HepG2 (cell line): Measurements from ENCODE around the gene PPP1R16B. TPM values are rescaled to one million over a fixed set of nuclear protein-coding genes. Genes with fewer than 3 reads are reported as not detected.

Experiments used
- ATAC-seq: fragments of 200-7000 bp; cut with Tn5 transposase; 3 replicates; pipeline ENCODE4 v1.9.1; 2020; ENCODE audit warnings: mild to moderate bottlenecking, moderate library complexity
- BruUV-seq: library from RNA; stranded (reverse); fragments of 400-500 nt; replicated peaks from 2 replicates; lab custom pipeline; 2021; lab: Mats Ljungman, UMichigan
- CTCF ChIA-PET: fragments of 300-600 bp; formaldehyde crosslinking; extraction: SDS; loops from one replicate; lab custom pipeline; 2021; ENCODE audit warnings: low total read pairs, inconsistent platforms, low intra/inter-chr PET ratio; lab: Yijun Ruan, JAX
- POLR2A ChIA-PET: fragments of 350-600 bp; sonication (Branson Sonifier 250); formaldehyde crosslinking; loops from one replicate; lab custom pipeline; 2020; ENCODE audit warnings: antibody characterized with exemption, inconsistent platforms; lab: Yijun Ruan, JAX
- DNase-seq: peaks from one replicate; pipeline ENCODE4 v3.0.0-alpha.2; 2015; ENCODE audit warnings: low spot score
- FAIRE-seq: peaks from 3 replicates; lab custom pipeline; 2011; peaks lifted over from hg19 to GRCh38; lab: Jason Lieb, UNC
- H2AFZ ChIP-seq: one replicate; pipeline ENCODE4 v1.6.1; 2011; ENCODE audit warnings: low read length, inconsistent platforms
- H3K27ac ChIP-seq: fragments of 300-600 bp; 3 replicates; pipeline ENCODE4 v1.8.0; 2011; ENCODE audit warnings: mixed run types, mild to moderate bottlenecking, mixed read lengths, low read length, inconsistent platforms; ENCODE audit not compliant: insufficient read depth; ENCODE audit errors: extremely low read length
- H3K27me3 ChIP-seq, 2 experiments: fragments of 200-600 bp in 1 of 2; 2 replicates in 1 of 2; 3 replicates in 1 of 2; pipeline versions ENCODE4 v1.6.0 to v1.8.0; 2011; ENCODE audit warnings: low read length in 2 of 2, mild to moderate bottlenecking in 2 of 2, moderate library complexity in 2 of 2, inconsistent platforms in 1 of 2; ENCODE audit not compliant: insufficient read depth in 2 of 2, control insufficient read depth in 1 of 2
- H3K36me3 ChIP-seq, 2 experiments: fragments of 200-600 bp in 1 of 2; replicated peaks in 1 of 2; 2 replicates in 1 of 2; 3 replicates in 1 of 2; pipeline versions ENCODE4 v1.5.1 to v1.8.0; 2011; ENCODE audit warnings: low read length in 2 of 2, inconsistent platforms in 1 of 2; ENCODE audit not compliant: insufficient read depth in 2 of 2, control insufficient read depth in 1 of 2
- H3K4me1 ChIP-seq: 2 replicates; pipeline ENCODE4 v1.5.1; 2012; ENCODE audit warnings: low read length, inconsistent platforms; ENCODE audit not compliant: insufficient read depth
- H3K4me2 ChIP-seq: 2 replicates; pipeline ENCODE4 v1.6.0; 2011; ENCODE audit warnings: low read depth, low read length, inconsistent platforms
- H3K4me3 ChIP-seq, 3 experiments: fragments of 200-600 bp in 1 of 3; sonication (generic), shearing (Covaris generic) in 1 of 3; replicated peaks in 1 of 3; 2 replicates each; pipeline ENCODE4 v1.5.1; 2011 to 2016; ENCODE audit warnings: low read length in 3 of 3, inconsistent platforms in 2 of 3, low read depth in 2 of 3, mild to moderate bottlenecking in 2 of 3, control low read depth in 1 of 3, mixed read lengths in 1 of 3; ENCODE audit not compliant: insufficient read depth in 1 of 3
- H3K79me2 ChIP-seq: one replicate; pipeline ENCODE4 v1.6.1; 2011; ENCODE audit warnings: low read length, inconsistent platforms; ENCODE audit not compliant: insufficient read depth
- H3K9ac ChIP-seq: 2 replicates; pipeline ENCODE4 v1.6.0; 2011; ENCODE audit warnings: mild to moderate bottlenecking, low read depth, low read length, inconsistent platforms; ENCODE audit not compliant: insufficient read depth
- H3K9me3 ChIP-seq: 2 replicates; pipeline ENCODE4 v1.5.1; 2012; ENCODE audit warnings: mild to moderate bottlenecking, low read length
- H4K20me1 ChIP-seq: 2 replicates; pipeline ENCODE4 v1.6.0; 2011; ENCODE audit warnings: inconsistent platforms, mild to moderate bottlenecking, low read length, moderate library complexity; ENCODE audit not compliant: insufficient read depth
- ATF6 ChIP-seq: sonication (generic); formaldehyde crosslinking; conservative IDR thresholded peaks from 2 replicates; pipeline ENCODE4 v1.4.0; 2020; ENCODE audit warnings: missing genetic modification reagents
- DRAP1 ChIP-seq: IDR thresholded peaks from 2 replicates; pipeline ENCODE4 v1.6.1; 2016; ENCODE audit warnings: missing genetic modification reagents, missing compliant biosample characterization
- FOXA3 ChIP-seq: IDR thresholded peaks from 2 replicates; pipeline ENCODE4 v1.6.1; 2016; ENCODE audit warnings: missing genetic modification reagents, missing compliant biosample characterization
- FOXO1 ChIP-seq: sonication (generic); formaldehyde crosslinking; IDR thresholded peaks from 2 replicates; pipeline ENCODE4 v1.4.0; 2020; ENCODE audit warnings: missing genetic modification reagents
- NR2F1 ChIP-seq, 2 experiments: fragments of 450-650 bp in 1 of 2; formaldehyde crosslinking in 1 of 2; IDR thresholded peaks; 2 replicates each; pipeline versions ENCODE4 v1.5.0 to v1.6.1; 2016 to 2020; ENCODE audit warnings: mild to moderate bottlenecking in 1 of 2, missing compliant biosample characterization in 1 of 2, missing genetic modification reagents in 1 of 2, moderate library complexity in 1 of 2
- PLRG1 ChIP-seq: fragments of 450-650 bp; conservative IDR thresholded peaks from 2 replicates; pipeline ENCODE4 v1.6.1; 2016
- RXRB ChIP-seq: IDR thresholded peaks from 2 replicates; pipeline ENCODE4 v1.6.1; 2016; ENCODE audit warnings: borderline replicate concordance, missing genetic modification reagents, missing compliant biosample characterization
- TRIM22 ChIP-seq: fragments of 450-650 bp; IDR thresholded peaks from 2 replicates; pipeline ENCODE4 v1.6.1; 2017
- XRCC5 ChIP-seq: fragments of 200-400 bp; formaldehyde crosslinking; optimal IDR thresholded peaks from 2 replicates; pipeline ENCODE3; 2017; ENCODE audit warnings: mild to moderate bottlenecking, low read length
- ZHX2 ChIP-seq, 2 experiments: sonication (generic) in 1 of 2; formaldehyde crosslinking in 1 of 2; IDR thresholded peaks; 2 replicates each; pipeline versions ENCODE4 v1.6.1 to v1.9.0; 2014 to 2022; ENCODE audit warnings: antibody characterized with exemption in 1 of 2, borderline replicate concordance in 1 of 2, inconsistent platforms in 1 of 2, low read depth in 1 of 2, missing genetic modification reagents in 1 of 2
- ZKSCAN8 ChIP-seq: IDR thresholded peaks from 2 replicates; pipeline ENCODE4 v1.6.1; 2016; ENCODE audit warnings: borderline replicate concordance, missing genetic modification reagents, missing compliant biosample characterization
- ZNF263 ChIP-seq: sonication (generic); formaldehyde crosslinking; IDR thresholded peaks from 2 replicates; pipeline ENCODE4 v1.4.0; 2020; ENCODE audit warnings: missing genetic modification reagents
- ZNF274 ChIP-seq: sonication (generic); formaldehyde crosslinking; IDR thresholded peaks from 2 replicates; pipeline ENCODE4 v1.5.1; 2020; ENCODE audit warnings: mild to moderate bottlenecking, missing genetic modification reagents
- ZNF44 ChIP-seq: sonication (generic); formaldehyde crosslinking; IDR thresholded peaks from 2 replicates; pipeline ENCODE4 v1.5.1; 2020; ENCODE audit warnings: mild to moderate bottlenecking, missing genetic modification reagents
- ZNF772 ChIP-seq: sonication (generic); formaldehyde crosslinking; IDR thresholded peaks from 2 replicates; pipeline ENCODE4 v1.5.0; 2020; ENCODE audit warnings: mild to moderate bottlenecking, missing genetic modification reagents
- WGBS: methylation state at CpG from one replicate; pipeline ENCODE4 v1.1.6; 2017; ENCODE audit warnings: low lambda C conversion rate; 5-methylcytosine and 5-hydroxymethylcytosine counted together
- in situ Hi-C: cut with HindIII; loops from 2 replicates; pipeline ENCODE4 v1.10.0; 2017; ENCODE audit warnings: low pct_unique_long_range_greater_than_20kb; ENCODE audit not compliant: extremely low pct_ligation_motif_present
- intact Hi-C: fragments of 100-400 bp; cut with micrococcal nuclease; formaldehyde crosslinking; loops from one replicate; pipeline ENCODE4 v1.10.0; 2022; ENCODE audit not compliant: unreplicated experiment
- polyA plus RNA-seq, 8 experiments: library from polyadenylated mRNA; depleted of rRNA in 3 of 8; stranded (reverse) in 7 of 8; unstranded in 1 of 8; fragments of >200 nt; fragmentation: Illumina TruSeq in 4 of 8; extraction: Trizol in 4 of 8; gene quantifications; 2 replicates each; pipeline versions ENCODE4 v1.2.1 to v1.2.3, GENCODE V29; 2011 to 2016; ENCODE audit warnings: low read depth in 4 of 8, missing spikeins in 1 of 8, mixed read lengths in 1 of 8; ENCODE audit not compliant: insufficient read depth in 1 of 8
- total RNA-seq, 5 experiments: library from RNA; depleted of rRNA; stranded (reverse); fragments of >200 nt; fragmentation: Illumina TruSeq; extraction: Trizol; gene quantifications; 2 replicates each; pipeline ENCODE4 v1.2.3, GENCODE V29; 2016; ENCODE audit warnings: low read depth in 1 of 5

PPP1R16B gene
- total and polyA plus RNA-seq, 2 of the 13 experiments (the other 11 are each of a cell fraction or from before 2014, with no cell fraction given): 0.02 to 0.11 TPM

- H3K27me3 ChIP-seq: peaks cover 0 to 16% of the 10 kb centered on the region in 2 experiments; a peak in 3 of 5 replicates
- H3K9ac ChIP-seq: no peak overlapping the region
- H3K9me3 ChIP-seq: no peaks in the 10 kb centered on the region
- DNase-seq (no peak), ATAC-seq (no peak), FAIRE-seq (no peak)
- intact Hi-C loops (no loop called here), in situ Hi-C loops (no loop called here)
- H3K4me3 ChIP-seq: no peak overlapping the region
- no peak overlapping the region for H3K27ac ChIP-seq
- ChIA-PET POLR2A (no interaction called here), CTCF (no interaction called here)
- H2AFZ ChIP-seq: no peak overlapping the region
- H3K36me3 ChIP-seq: no peaks in the 10 kb centered on the region
- peaks cover 13% of the 10 kb centered on the region for H3K4me1 ChIP-seq
- H4K20me1 ChIP-seq: no peaks in the 10 kb centered on the region
- H3K79me2 ChIP-seq: no peaks in the 10 kb centered on the region
- no TSS peak for BruUV-seq
- H3K4me2 ChIP-seq: no peak overlapping the region
- 37% methylated on average over 12 of the region's 12 CpGs for WGBS
- TF ChIP-seq DRAP1 (CRISPR knock-in tag) (no peak), XRCC5 (no peak), FOXO1 (no peak), TRIM22 (no peak), ATF6 (CRISPR knock-in tag) (no peak), PLRG1 (no peak), ZNF772 (CRISPR knock-in tag) (no peak), NR2F1 (CRISPR knock-in tag; IDR thresholded peaks at IDR 0.05) (no peak), RXRB (CRISPR knock-in tag) (no peak), ZKSCAN8 (CRISPR knock-in tag) (no peak), ZNF274 (CRISPR knock-in tag) (no peak), FOXA3 (no peak), ZNF263 (no peak), ZHX2 (IDR thresholded peaks at IDR 0.05; ENCODE audit: low read depth) (no peak), ZHX2 (CRISPR knock-in tag; IDR thresholded peaks at IDR 0.05; ENCODE audit: borderline replicate concordance) (no peak), ZNF44 (CRISPR knock-in tag) (no peak)
These were observed 57.7 kb downstream of the PPP1R16B start for GRCh38 chr20:38863024-38863851.
